ENCODE results near the gene SGF29. TPM values are rescaled to one million over a fixed set of nuclear protein-coding genes. Genes with fewer than 3 reads are reported as not detected.

The SGF29 gene
- total and polyA plus RNA-seq, 2 of the 4 experiments (the other 2 are of a cell fraction): 4.3 to 7.7 TPM

DNA sequence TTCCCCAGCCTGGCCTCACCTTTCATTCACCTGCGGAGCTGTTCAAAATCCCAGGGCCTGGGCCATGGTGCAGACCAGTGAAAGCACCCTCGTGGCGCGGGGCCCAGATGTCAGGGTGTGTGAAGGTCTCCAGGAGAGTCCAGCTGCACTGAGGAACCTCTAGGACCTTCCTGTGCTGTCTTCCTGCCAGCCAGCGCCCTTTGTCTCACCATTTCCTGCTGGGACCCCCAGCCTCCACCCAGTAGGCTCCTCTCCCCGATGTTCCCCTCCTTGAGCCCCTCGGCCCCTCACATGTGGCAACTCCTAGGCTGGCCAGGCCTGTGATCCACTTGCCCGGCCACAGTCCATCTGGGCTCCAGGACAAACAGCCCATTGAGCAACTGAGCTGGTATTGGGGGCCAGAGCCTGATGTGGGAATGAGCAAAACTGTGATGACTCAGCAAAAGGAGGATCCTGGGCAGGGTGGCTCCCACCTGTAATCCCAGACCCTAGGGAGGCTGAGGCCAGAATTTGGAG, 42.5 kb downstream of the SGF29 start:
- H3K56ac ChIP-seq (ENCODE audit: extremely low read depth, insufficient read depth, low read length): no peak overlapping the region
- TF ChIP-seq SMC3 (IDR thresholded peaks at IDR 0.05; ENCODE audit: low read depth, low read length) (no peak), MAZ (IDR thresholded peaks at IDR 0.05; ENCODE audit: borderline replicate concordance, low read depth, low read length) (no peak), CHD1 (IDR thresholded peaks at IDR 0.05; ENCODE audit: low read depth, low read length) (no peak), MAFK (IDR thresholded peaks at IDR 0.05; ENCODE audit: low read depth, low read length) (peak; percentile 92), NFE2L2 (IDR thresholded peaks at IDR 0.05; ENCODE audit: low read depth, low read length) (peak; percentile 72)
- no peak overlapping the region for H4K5ac ChIP-seq (ENCODE audit: low read depth, low read length)
- BruUV-seq (replicated peaks): no TSS peak
- H3K27me3 ChIP-seq (ENCODE audit: control insufficient read depth, insufficient read depth, low read length): peaks cover 2% of the 10 kb centered on the region; the same call in 1 of the 2 replicates
- peaks cover 1% of the 10 kb centered on the region; the same call in 1 of the 2 replicates for H3K36me3 ChIP-seq (ENCODE audit: control insufficient read depth, insufficient read depth, low read length)
- H2BK120ac ChIP-seq (ENCODE audit: low read depth, low read length): no peak overlapping the region
- H3K14ac ChIP-seq (replicated peaks; ENCODE audit: low read depth, low read length): no peak overlapping the region
- in situ Hi-C loops (cut with MboI; ENCODE audit: low sequenced_read_pairs) (no loop called here), intact Hi-C loops (cut with micrococcal nuclease) (no loop called here), dilution Hi-C loops (cut with HindIII; ENCODE audit: low sequenced_read_pairs, unreplicated experiment) (no loop called here)
- no peak overlapping the region for H2AK5ac ChIP-seq (ENCODE audit: low read depth, low read length)
- CTCF ChIA-PET: no interaction called here
- H4K91ac ChIP-seq (ENCODE audit: insufficient read depth, low read depth, low read length): no peak overlapping the region
- H3K4me1 ChIP-seq (ENCODE audit: control insufficient read depth, insufficient read depth, low read length): no peaks in the 10 kb centered on the region
- no peak overlapping the region for H3K4me2 ChIP-seq (ENCODE audit: low read depth, low read length)
- no peak overlapping the region for H3K4me3 ChIP-seq (ENCODE audit: insufficient read depth, low read depth, low read length)
- POLR2A ChIA-PET (ENCODE audit: unreplicated experiment): no interaction called here
- no peaks in the 10 kb centered on the region for H3K79me1 ChIP-seq (ENCODE audit: low read depth in 1 of 2, low read length in 2 of 2)
- no peaks in the 10 kb centered on the region for H3K9me3 ChIP-seq (ENCODE audit: control insufficient read depth, insufficient read depth, low read length)
- no peaks in the 10 kb centered on the region for H4K20me1 ChIP-seq (ENCODE audit: insufficient read depth, low read length)
- WGBS, 2 experiments (ENCODE audit: extremely low coverage in 2 of 2, insufficient read length in 1 of 2): no CpG with 5 or more reads among the region's 8 CpGs
- ATAC-seq (ENCODE audit: low read depth) (no peak), DNase-seq (no peak)
- H3K23ac ChIP-seq (ENCODE audit: low read depth, low read length): no peak overlapping the region
- no peak overlapping the region for H4K8ac ChIP-seq (ENCODE audit: low read depth in 2 of 2, low read length in 2 of 2)
- H3K18ac ChIP-seq (ENCODE audit: low read depth, low read length): no peak overlapping the region
- H2BK15ac ChIP-seq (ENCODE audit: low read depth, low read length): no peak overlapping the region
- no peak overlapping the region for H2AFZ ChIP-seq (replicated peaks; ENCODE audit: low read length, poor library complexity)
- H3K27ac ChIP-seq (ENCODE audit: insufficient read depth, low read length): no peak overlapping the region
- H2AK9ac ChIP-seq (replicated peaks; ENCODE audit: low read depth, low read length, poor library complexity): no peak overlapping the region
- no peak overlapping the region for H3K9ac ChIP-seq (ENCODE audit: low read depth, low read length)
- no peaks in the 10 kb centered on the region for H3K9me1 ChIP-seq (ENCODE audit: insufficient read depth, low read length)
- no peak overlapping the region for H3K4ac ChIP-seq (ENCODE audit: low read depth, low read length)
- H2BK5ac ChIP-seq (ENCODE audit: low read depth, low read length, poor library complexity, severe bottlenecking): no peak overlapping the region
- H2BK20ac ChIP-seq (ENCODE audit: low read depth, low read length): no peak overlapping the region

Measured in IMR-90 (cell line).